OCI-LY1 (cell line): ENCODE measurements around the gene OSBPL2.

Experiments used
- H2AFZ ChIP-seq: fragments of 200-600 bp; sonication (generic), shearing (Covaris generic); 2 replicates; pipeline ENCODE4 v1.6.0; 2014; ENCODE audit warnings: antibody characterized with exemption, mild to moderate bottlenecking, low read length
- H3F3A ChIP-seq: fragments of 200-600 bp; sonication (generic), shearing (Covaris generic); 2 replicates; pipeline ENCODE4 v1.6.0; 2014; ENCODE audit warnings: mild to moderate bottlenecking, antibody characterized with exemption, low read length, moderate library complexity; ENCODE audit not compliant: insufficient read depth
- H3K27ac ChIP-seq: fragments of 200-600 bp; sonication (generic); 2 replicates; pipeline ENCODE4 v1.5.1; 2014; ENCODE audit warnings: low read length, mixed run types, mild to moderate bottlenecking, low read depth; ENCODE audit not compliant: poor library complexity, severe bottlenecking
- H3K27me3 ChIP-seq: fragments of 200-600 bp; sonication (generic); 2 replicates; pipeline ENCODE4 v1.6.0; 2014; ENCODE audit warnings: antibody characterized with exemption, mild to moderate bottlenecking, low read length, moderate library complexity; ENCODE audit not compliant: insufficient read depth
- H3K36me3 ChIP-seq: fragments of 200-600 bp; sonication (generic); 2 replicates; pipeline ENCODE4 v1.6.1; 2014; ENCODE audit warnings: mild to moderate bottlenecking, antibody characterized with exemption, low read length, moderate library complexity, mixed read lengths; ENCODE audit not compliant: insufficient read depth
- H3K4me1 ChIP-seq: fragments of 200-600 bp; sonication (generic); 2 replicates; pipeline ENCODE4 v1.5.1; 2014; ENCODE audit warnings: mild to moderate bottlenecking, low read length, moderate library complexity; ENCODE audit not compliant: insufficient read depth, severe bottlenecking
- H3K4me2 ChIP-seq: fragments of 200-600 bp; sonication (generic), shearing (Covaris generic); 2 replicates; pipeline ENCODE4 v1.6.1; 2014; ENCODE audit warnings: low read length
- H3K4me3 ChIP-seq: fragments of 200-600 bp; sonication (generic); 2 replicates; pipeline ENCODE4 v1.5.1; 2014; ENCODE audit warnings: low read length, low read depth, mild to moderate bottlenecking, mixed read lengths; ENCODE audit not compliant: poor library complexity, severe bottlenecking
- H3K79me2 ChIP-seq: fragments of 200-600 bp; shearing (Covaris generic); 2 replicates; pipeline ENCODE4 v1.6.1; 2016; ENCODE audit warnings: mixed run types, low read length, mixed read lengths; ENCODE audit not compliant: insufficient read depth
- H3K9ac ChIP-seq: fragments of 200-600 bp; sonication (generic), shearing (Covaris generic); 2 replicates; pipeline ENCODE4 v1.6.1; 2014; ENCODE audit warnings: mild to moderate bottlenecking, low read length, mixed read lengths
- H3K9me2 ChIP-seq: fragments of 200-600 bp; sonication (generic), shearing (Covaris generic); 2 replicates; pipeline ENCODE4 v1.6.1; 2014; ENCODE audit warnings: low read depth, mild to moderate bottlenecking, low read length, mixed read lengths
- H3K9me3 ChIP-seq: fragments of 200-600 bp; shearing (Covaris generic); 2 replicates; pipeline ENCODE4 v1.6.1; 2014; ENCODE audit warnings: low read length, mixed read lengths
- H4K20me1 ChIP-seq: fragments of 200-600 bp; sonication (generic), shearing (Covaris generic); 2 replicates; pipeline ENCODE4 v1.6.0; 2016; ENCODE audit warnings: mild to moderate bottlenecking, low read length; ENCODE audit not compliant: insufficient read depth
- CTCF ChIP-seq: fragments of 200-600 bp; sonication (generic), shearing (Covaris generic); IDR thresholded peaks from 2 replicates; pipeline ENCODE4 v1.5.1; 2017; ENCODE audit warnings: mild to moderate bottlenecking, antibody characterized with exemption, low read length, moderate library complexity, mixed read lengths
- EZH2 ChIP-seq: fragments of 200-600 bp; sonication (generic), shearing (Covaris generic); IDR thresholded peaks from 2 replicates; pipeline ENCODE4 v1.8.0; 2017; ENCODE audit warnings: borderline replicate concordance, mixed run types, mild to moderate bottlenecking, antibody characterized with exemption, low read length, moderate library complexity, mixed read lengths

The OSBPL2 gene

GRCh38 chr20:62227977-62228958, 10.1 kb upstream of the OSBPL2 start:
- no peak overlapping the region; the same call in 1 of the 2 replicates for H3K4me2 ChIP-seq
- no peaks in the 10 kb centered on the region for H3K79me2 ChIP-seq
- H3K27ac ChIP-seq = no peak overlapping the region

GRCh38 chr20:62228982-62229545, 9.3 kb upstream of the OSBPL2 start:
- H3K4me1 ChIP-seq = no peaks in the 10 kb centered on the region
- no peaks in the 10 kb centered on the region for H3F3A ChIP-seq
- no peaks in the 10 kb centered on the region for H3K9me2 ChIP-seq
- H2AFZ ChIP-seq = no peak overlapping the region
- H3K4me2 ChIP-seq = no peak overlapping the region
- TF ChIP-seq EZH2 (no peak), CTCF (no peak)
- no peaks in the 10 kb centered on the region for H4K20me1 ChIP-seq
- no peaks in the 10 kb centered on the region; the same call in 1 of the 2 replicates for H3K27me3 ChIP-seq
- no peak overlapping the region for H3K27ac ChIP-seq
- no peaks in the 10 kb centered on the region for H3K79me2 ChIP-seq
- no peak overlapping the region for H3K4me3 ChIP-seq
- H3K9ac ChIP-seq = no peak overlapping the region
- no peaks in the 10 kb centered on the region for H3K9me3 ChIP-seq
- H3K36me3 ChIP-seq = no peaks in the 10 kb centered on the region

More at GRCh38 chr20:62227977-62228958, 10.1 kb upstream of the OSBPL2 start:
- Histone ChIP-seq H3K4me3 (no peak overlapping the region), H3F3A (no peaks in the 10 kb centered on the region), H3K4me1 (no peaks in the 10 kb centered on the region), H3K9me2 (no peaks in the 10 kb centered on the region), H4K20me1 (no peaks in the 10 kb centered on the region), H3K27me3 (no peaks in the 10 kb centered on the region), H2AFZ (no peak overlapping the region), H3K9me3 (no peaks in the 10 kb centered on the region), H3K9ac (no peak overlapping the region), H3K36me3 (no peaks in the 10 kb centered on the region)
- TF ChIP-seq CTCF (no peak), EZH2 (no peak)

- Histone ChIP-seq H4K20me1 (no peaks in the 10 kb centered on the region), H3K4me1 (no peaks in the 10 kb centered on the region), H3K27ac (no peak overlapping the region), H3K9me3 (no peaks in the 10 kb centered on the region), H3K4me3 (no peak overlapping the region), H2AFZ (no peak overlapping the region), H3K79me2 (no peaks in the 10 kb centered on the region), H3K4me2 (no peak overlapping the region), H3K9ac (no peak overlapping the region), H3K36me3 (no peaks in the 10 kb centered on the region), H3F3A (no peaks in the 10 kb centered on the region), H3K9me2 (no peaks in the 10 kb centered on the region), H3K27me3 (no peaks in the 10 kb centered on the region; the same call in 1 of the 2 replicates)
- TF ChIP-seq EZH2 = no peak
- no peak for TF ChIP-seq CTCF
Measured at GRCh38 chr20:62229667-62230066, 8.7 kb upstream of the OSBPL2 start.
